Activated CD4-positive, alpha-beta T cell treated with anti-CD3 and anti-CD28 coated beads, Interleukin-2, amount 50 U/mL, for 1 hour (primary cell): ENCODE results near the gene KIAA1958.
"Not testable (repeated sequence)": the region's sequence is repeated elsewhere in the genome, so short reads cannot be mapped to it uniquely, and the experiment has no call there.

Experiments used
- DNase-seq: peaks from one replicate; pipeline ENCODE4 v3.0.0-alpha.2; 2020

KIAA1958 gene

DNA sequence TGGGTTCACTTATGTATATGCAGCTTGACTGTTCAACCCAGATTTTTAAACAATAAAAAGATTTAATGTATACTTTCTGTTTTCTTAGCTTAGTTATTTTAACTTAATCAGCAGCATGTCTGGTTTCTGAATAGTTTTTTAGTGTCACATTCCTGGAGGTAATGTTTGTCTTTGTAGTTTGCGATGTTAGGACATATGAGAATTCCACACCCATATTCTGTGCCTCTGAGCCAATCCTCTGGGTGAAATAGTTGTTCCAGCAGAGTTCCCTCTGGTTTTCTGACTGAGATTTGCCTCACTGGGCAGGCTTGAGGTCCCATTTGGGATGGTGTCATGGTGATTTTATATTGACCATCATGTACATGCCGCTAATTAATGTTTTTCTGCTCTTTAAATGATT, 182.7 kb downstream of the KIAA1958 start:
- DNase-seq, result no peak

DNA sequence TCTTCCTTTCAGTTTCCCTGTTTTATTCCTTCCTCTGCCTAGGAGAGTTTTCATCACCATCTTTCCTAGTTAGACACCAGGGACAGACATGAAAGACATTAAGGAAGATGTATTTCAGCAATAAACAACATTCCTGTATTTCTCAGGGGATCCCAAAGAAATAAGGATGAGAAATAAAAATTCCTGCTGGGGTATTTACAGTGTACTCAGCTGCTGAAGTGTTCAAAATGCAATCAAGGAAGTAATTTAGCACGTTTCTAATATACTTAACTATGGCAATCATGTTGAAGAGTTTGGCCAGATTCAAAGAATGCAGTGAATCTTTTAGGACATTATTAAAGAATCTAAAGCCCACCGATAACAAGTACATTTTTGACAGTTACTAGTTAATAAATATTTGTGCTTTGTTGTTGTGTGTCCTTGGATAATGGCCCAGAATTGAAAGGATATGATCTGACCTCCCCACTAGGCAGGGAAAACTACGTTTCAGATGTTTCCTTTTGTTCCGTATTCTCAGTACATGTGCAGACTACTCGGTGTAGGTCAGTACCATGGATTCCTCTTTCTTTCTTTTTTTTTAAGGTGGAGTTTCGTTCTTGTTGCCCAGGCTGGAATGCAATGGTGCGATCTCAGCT, 184.5 kb downstream of the KIAA1958 start:
- no peak for DNase-seq

DNA sequence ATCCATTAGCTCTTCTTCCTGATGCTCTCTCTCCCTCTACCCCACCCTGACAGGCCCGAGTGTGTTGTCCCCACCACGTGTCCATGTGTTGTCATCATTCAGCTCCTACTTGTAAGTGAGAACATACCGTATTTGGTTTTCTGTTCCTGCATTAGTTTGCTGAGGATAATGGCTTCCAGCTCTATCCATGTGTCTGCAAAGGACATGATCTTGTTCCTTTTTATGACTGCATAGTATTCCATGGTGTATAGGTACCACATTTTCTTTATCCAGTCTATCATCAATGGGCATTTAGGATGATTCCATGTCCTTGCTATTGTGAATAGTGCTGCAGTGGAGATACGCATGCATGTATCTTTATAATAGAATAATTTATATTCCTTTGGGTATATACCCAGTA, 186.6 kb downstream of the KIAA1958 start:
- DNase-seq, result not testable (repeated sequence)

DNA sequence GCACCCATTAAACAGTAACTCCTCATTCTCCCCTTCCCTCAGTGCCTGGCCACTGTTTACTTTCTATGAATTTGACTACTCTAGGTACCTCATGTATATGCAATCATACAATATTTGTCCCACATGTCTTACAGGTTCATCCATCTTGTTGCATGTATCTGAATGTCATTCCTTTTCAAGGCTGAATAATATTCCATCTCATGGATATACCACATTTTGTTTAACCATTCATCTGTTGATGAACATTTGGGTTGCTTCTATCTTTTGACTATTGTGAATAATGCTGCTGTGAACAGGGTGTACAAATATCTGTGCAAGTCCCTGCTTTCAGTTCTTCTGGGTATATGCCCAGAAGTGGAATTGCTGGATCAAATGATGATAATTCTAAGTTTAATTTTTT, 190.4 kb downstream of the KIAA1958 start:
- DNase-seq, result no peak

DNA sequence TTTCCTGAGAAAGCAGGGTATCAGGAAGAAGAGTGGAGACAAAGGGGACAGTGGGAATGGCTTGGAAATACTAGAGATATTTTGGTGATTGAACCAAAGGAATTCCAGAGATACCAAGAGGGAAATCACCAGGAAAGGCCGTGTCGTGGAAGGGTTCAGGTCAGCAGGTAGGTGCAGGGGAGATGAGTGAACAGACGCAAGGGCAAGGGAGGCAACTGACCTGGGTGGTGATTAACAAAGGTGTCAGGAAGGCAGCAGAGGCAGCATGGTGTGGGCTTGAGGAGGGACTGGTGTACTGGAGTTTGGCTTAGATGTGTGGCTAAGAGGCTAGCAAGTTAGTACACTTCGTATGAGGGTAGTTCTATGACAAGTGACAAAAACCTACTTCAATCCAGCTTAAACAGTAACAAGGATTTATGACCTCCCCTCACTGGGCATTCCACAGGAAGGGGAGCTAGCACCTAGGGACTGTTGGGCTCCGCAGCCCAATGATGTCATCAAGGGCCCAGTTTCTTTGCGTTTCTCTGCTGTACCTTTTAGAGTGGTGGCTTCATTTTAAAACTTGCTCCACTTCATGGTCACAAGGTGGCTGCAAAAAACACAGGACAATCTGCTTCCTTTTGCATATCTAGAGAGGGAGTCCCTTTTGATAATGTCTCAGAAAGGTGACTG, 194.2 kb downstream of the KIAA1958 start:
- DNase-seq, result no peak

DNA sequence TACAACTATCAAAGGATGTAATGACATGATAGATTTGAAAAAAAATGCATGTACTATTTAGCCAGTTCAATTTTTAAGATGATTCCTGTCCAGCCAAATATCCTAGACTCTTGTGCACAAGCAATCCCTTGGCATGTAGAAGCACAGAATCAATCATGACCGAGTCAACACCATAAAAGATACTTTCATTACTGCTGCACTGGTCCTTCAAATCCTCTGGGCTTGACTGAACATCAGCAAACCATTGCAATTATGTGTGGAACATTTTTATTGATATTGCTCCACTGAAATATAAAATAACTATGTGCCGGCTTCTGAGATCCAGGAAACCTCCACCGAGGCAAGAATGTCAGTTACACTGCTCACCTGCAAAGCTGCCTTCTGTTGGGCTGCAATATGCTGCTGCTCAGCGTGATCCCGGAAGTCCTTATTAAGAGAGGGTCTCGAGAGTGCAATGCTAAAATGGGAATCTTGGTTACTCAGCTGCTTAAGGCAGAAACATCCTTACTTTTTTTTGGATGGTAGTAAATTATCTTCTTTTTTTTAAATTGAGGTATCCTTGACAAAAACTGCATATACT, 202.6 kb downstream of the KIAA1958 start:
- DNase-seq, result no peak

DNA sequence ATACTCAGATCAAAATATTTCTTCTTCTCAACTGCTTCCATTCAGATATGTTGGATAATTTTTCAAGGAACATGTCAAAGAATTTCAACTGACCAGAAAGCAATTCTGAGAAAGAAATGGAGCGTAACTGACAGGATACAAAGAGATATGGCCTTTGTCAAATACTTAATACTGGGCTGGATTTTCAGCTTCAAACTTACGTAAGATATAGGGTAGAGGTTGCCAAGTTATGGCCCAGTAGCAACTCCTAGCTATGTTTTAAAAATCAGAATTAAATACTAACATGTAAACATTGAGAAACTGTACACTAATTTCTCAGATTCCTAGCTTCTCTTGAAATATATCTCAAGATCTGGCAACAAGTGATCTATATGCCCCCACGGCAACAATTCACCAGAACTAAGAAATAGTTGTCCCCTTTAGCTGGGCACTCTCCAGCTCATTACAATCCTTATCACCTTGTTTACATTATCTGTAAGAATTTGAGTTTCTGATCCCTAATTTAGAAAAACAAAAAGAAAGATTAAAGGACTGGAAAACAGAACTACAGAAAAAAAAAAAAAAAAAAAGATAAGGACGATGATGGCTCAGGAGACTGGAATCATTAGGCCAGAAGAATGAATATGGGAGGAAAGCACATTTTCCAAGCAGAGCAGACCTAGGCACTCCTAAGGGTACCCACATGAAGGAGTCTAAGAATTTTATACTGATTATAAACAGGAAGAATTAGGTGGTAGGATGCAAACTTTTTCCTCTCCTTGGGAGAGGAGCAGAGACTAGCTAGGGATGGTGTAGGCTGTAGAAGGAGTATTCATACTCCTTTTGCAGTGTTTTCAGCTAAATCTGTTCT, 208.3 kb downstream of the KIAA1958 start:
- DNase-seq, result no peak

DNA sequence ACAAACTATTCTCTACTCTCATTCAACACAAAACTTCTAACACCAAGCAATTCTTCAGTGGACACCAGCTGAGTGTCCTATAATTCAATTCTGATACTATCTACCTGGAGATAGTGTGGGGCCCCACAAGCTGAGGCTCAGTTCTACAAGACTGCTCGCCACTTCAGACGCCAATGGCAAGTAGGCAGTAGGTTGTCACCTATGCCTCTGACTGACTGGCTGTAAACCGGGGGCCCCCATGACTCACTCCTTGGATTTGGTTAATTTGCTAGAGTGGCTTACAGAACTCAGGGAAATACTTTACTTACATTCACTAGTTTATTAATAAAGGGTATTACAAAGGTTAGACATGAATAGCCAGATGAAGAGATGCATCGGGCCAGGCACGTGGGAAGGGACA, 209.8 kb downstream of the KIAA1958 start:
- DNase-seq, result no peak

DNA sequence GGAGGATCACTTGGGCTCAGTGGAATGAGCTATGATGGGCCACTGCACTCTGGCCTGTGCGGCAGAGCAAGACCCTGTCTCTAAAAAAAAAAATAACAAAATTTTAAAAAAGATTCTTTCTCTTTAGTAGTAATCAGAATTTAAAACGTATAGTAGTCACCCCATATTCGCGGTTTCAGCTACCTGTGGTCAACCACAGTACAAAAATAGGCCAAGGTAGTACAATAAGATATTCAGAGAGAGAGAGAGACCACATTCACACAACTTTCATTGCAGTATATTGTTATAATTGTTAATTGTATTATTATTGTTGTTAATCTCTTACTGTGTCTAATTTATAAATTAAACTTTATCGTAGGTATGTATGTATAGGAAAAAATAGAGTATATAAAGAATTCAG, 212.6 kb downstream of the KIAA1958 start:
- DNase-seq, result no peak

DNA sequence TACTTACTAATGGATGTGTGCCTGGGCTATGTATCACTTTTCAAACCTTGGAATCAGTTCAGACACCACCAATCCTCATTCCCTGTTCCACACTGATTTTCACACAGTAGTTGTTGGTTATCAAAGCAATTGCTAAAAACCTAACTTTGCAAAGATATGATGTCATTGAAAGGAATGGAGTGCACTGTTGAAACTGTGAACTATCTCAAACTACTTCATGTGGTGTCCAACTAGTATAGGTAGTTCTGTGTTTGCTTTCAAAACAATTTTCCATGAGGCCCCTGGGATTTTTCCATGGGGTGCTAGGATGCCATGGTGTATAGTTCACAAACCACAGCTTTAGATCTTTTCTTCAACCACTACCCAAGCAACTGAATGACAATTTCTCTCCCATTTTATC, 213.5 kb downstream of the KIAA1958 start:
- no peak for DNase-seq

DNA sequence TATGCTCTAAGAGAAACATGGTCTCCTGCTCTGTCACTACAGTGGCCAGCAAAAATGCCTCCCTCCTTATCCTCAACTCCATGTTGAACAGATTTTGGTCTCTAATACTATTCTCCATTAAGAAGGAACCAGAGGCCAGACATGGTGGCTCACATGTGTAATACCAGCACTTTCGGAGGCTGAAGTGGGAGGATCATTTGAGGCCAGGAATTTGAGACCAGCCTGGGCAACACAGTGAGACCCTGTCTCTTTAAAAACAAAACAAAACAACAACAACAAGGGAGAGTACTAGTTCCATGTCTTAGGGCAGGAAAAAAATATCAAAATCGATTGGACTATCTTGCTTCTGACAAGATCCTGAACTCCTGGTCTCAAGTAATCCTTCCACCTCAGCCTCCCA, 216.7 kb downstream of the KIAA1958 start:
- DNase-seq, result no peak

DNA sequence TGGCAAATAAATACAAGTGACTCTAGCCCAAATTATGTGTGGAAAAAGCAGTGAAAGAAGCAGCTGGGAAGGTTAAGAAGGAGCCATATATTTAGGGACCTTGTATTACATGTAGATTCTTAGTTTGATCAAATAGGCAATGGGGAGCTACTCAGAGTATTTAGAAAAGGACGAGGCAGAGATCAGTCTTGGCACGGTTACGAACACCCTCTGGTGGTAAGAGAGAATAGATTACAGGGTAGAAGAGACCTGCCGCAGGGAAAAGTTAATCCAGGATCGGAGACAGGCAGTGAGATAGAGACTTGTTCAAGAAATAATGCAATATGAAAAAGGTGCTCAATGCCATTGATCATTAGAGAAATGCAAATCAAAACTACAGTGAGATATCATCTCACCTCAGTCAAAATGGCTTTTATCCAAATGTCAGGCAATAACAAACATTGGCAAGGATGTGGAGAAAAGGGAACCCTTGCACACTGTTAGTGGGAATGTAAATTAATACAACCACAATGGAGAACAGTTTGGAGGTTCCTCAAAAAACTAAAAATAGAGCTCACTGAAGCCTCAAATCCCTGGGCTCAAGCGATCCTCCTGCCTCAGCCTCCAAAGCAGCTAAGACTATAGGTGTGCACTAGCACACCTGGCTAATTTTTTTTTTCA, 219.3 kb downstream of the KIAA1958 start:
- DNase-seq, result no peak

DNA sequence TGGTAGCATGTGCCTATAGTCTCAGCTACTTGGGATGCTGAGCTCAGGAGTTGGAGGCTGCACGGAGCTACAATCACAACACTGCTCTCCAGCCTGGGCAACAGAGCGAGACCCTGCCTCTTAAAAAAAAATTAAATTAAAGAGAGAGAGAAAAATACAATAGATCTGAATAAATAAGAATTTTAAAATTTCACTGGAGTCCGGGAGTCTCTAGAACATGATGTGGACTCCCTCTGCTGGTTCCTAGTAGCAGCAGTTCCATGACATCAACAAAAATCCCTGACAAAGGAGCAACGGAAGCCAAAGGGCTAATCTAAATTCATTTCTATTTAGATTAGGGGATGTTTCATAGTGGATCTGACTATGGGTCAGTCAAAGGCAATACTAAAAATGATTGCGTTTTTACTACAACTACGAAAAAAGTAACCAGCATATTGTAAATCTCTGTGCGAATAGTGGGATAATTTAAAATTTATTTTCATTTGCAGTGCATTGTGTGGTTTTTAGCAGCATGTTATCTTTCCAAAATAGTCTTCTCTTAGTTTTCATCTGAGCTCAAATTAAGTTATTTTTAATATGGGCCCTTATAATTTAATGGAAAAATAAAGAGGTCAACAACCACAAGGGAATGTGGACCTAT, 224.5 kb downstream of the KIAA1958 start:
- DNase-seq, result no peak

DNA sequence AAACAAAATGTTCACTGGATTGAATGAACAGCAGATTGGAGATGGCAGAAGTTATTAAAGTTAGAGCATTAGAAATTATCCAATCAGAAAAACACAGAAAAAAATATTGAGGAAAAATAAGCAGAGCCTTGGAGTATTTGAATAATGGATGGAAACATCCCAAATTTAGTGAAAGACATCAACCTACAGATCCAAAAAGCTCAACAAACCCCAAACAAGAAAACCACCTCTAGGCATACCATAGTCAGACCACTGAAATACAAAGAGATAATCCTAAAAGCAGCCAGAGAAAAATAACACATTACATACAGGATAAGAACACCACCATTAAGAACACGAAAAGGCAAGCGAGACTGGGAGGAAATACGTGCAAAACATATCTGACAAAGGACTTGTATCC, 226.1 kb downstream of the KIAA1958 start:
- DNase-seq, result no peak

DNA sequence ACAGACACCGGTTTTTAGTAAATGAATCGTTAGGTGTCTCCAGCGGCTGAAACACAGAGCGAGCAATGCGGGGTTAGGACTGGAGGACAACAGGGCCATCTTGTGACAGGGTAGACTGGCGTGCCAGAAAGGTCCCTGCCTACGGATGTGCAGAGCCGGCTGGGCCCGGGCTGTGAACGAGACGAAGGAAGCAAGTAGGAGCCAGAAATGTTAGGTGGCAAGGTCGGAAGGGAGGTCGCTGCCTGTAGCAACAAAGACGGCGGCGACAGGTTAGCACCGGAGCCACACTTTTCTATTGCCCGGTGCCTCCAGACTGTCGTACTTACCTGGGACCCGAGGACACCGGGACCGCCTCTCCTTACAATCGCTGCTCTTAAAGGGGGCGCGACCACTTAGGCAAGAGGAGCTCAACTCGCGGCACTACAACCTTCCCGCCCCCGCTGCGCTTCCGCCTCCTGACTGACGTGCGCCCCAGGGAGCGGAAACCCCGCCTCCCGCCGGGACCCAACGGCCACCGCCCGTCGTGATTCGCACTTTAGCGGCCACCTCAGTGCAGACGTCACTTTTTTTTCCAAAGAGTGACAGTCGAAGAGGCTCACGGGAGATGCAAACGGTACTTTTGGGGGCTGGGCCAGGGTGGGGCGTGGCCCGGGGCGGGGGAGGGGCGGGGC, 231.2 kb downstream of the KIAA1958 start, which contains the start of gene INIP:
Gene INIP, minus strand, starts transcription at position 457 of the 671 bp plus-strand sequence. CDS start 1,632 bp downstream, outside the sequence.
- peak; percentile 95 for DNase-seq
